Pancreas (tissue), 10 donors: Measurements from ENCODE around the gene SGCD. TPM values are rescaled to one million over a fixed set of nuclear protein-coding genes. Genes with fewer than 3 reads are reported as not detected.

Experiments used
- ATAC-seq, 4 donors: fragments of 200-7000 bp; cut with Tn5 transposase; one replicate each; pipeline versions ENCODE4 v1.8.0 to v1.9.1; 2020; ENCODE audit warnings: mild to moderate bottlenecking in 4 of 4, moderate library complexity in 4 of 4
- DNase-seq, 6 donors: peaks; one replicate each; pipeline ENCODE4 v3.0.0-alpha.2; 2020
- FAIRE-seq: peaks from 2 replicates; lab custom pipeline; 2012; peaks lifted over from hg19 to GRCh38; lab: Jason Lieb, UNC
- H3K27ac ChIP-seq, 4 donors: fragments of 200-600 bp; sonication (generic); 1 replicate in 3 of 4; 2 replicates in 1 of 4; pipeline versions ENCODE4 v1.5.0 to v1.8.0; 2020
- H3K27me3 ChIP-seq, 4 donors: fragments of 200-600 bp; one replicate each; pipeline ENCODE4 v1.8.0; 2021
- H3K36me3 ChIP-seq, 3 donors: fragments of 200-600 bp; sonication (generic) in 1 of 3; one replicate each; pipeline versions ENCODE4 v1.5.0 to v1.8.0; 2020 to 2021
- H3K4me1 ChIP-seq, 3 donors: fragments of 200-600 bp; one replicate each; pipeline ENCODE4 v1.8.0; 2021
- H3K4me3 ChIP-seq, 4 donors: fragments of 200-600 bp; sonication (generic) in 2 of 4; one replicate each; pipeline versions ENCODE4 v1.5.0 to v1.8.0; 2020 to 2021
- H3K9me3 ChIP-seq, 4 donors: fragments of 200-600 bp; one replicate each; pipeline ENCODE4 v1.8.0; 2021
- CTCF ChIP-seq, 4 donors: fragments of 200-600 bp; sonication (generic) in 3 of 4; IDR thresholded peaks; one replicate each; pipeline versions ENCODE4 v1.5.0 to v1.8.0; 2021; ENCODE audit warnings: antibody characterized with exemption in 4 of 4
- WGBS, 2 donors: extraction: QIAGEN DNeasy Blood & Tissue Kit; methylation state at CpG; one replicate each; pipeline ENCODE4 v1.1.7; 2013; 5-methylcytosine and 5-hydroxymethylcytosine counted together
- intact Hi-C, 3 donors: fragments of 100-400 bp; cut with DNase I; formaldehyde crosslinking; loops; one replicate each; pipeline versions ENCODE4 v1.11.1 to v1.14.2; 2022
- polyA plus RNA-seq, 2 donors: library from polyadenylated mRNA; stranded (reverse); fragments of 200-250 nt; gene quantifications; one replicate each; pipeline ENCODE4 v1.2.3, GENCODE V29; 2013
- total RNA-seq, 6 donors: library from RNA; stranded (reverse); fragmentation: NEBNext Ultra II Directional in 4 of 6; extraction: Animal tissue kit (Norgen Biotek cat#: 25700) in 4 of 6; gene quantifications; one replicate each; pipeline versions ENCODE4 v1.2.1 to v1.2.4, GENCODE V29; 2021 to 2023
- donor health status: healthy with polysubstance abuse.
- donor health status: DM: no; HTN: no; CAD: no; lungs with moderate emphysema.
- donor health status: DM: no; HTN: no; CAD: no.
- donor health status: control.
- donor health status: control.
- donor health status: Bipolar disorder and iron deficiency.
- donor health status: DM: yes; HTN: yes; CAD: no.
- donor health status: DM: no; HTN: no; CAD: no.
- donor health status: DM: no; HTN: no; CAD: no.
- donor health status: DM: yes; HTN: yes; CAD: no.

Gene SGCD
- total and polyA plus RNA-seq, 8 donors = 0.11 to 1.9 (median 0.35) TPM

GRCh38 chr5:156758011-156758791 lies 431.2 kb downstream of the SGCD start:
- intact Hi-C loops = no loop called here
- Histone ChIP-seq H3K27ac (no peak overlapping the region), H3K36me3 (no peaks in the 10 kb centered on the region), H3K27me3 (no peaks in the 10 kb centered on the region), H3K4me3 (no peak overlapping the region), H3K4me1 (no peaks in the 10 kb centered on the region), H3K9me3 (no peaks in the 10 kb centered on the region)
- no peak for TF ChIP-seq CTCF (IDR thresholded peaks at IDR 0.05)
- ATAC-seq (no peak), FAIRE-seq (no peak), DNase-seq (no peak)
- 69 to 87% methylated on average over 2 of the region's 2 CpGs for WGBS, 2 donors

GRCh38 chr5:156759156-156759555 lies 432.2 kb downstream of the SGCD start:
- FAIRE-seq = no peak
- intact Hi-C loops = no loop called here

GRCh38 chr5:156762771-156763170 lies 435.8 kb downstream of the SGCD start:
- H3K4me3 ChIP-seq = no peak overlapping the region
- H3K27me3 ChIP-seq = no peaks in the 10 kb centered on the region
- no peaks in the 10 kb centered on the region for H3K9me3 ChIP-seq
- ATAC-seq (no peak), FAIRE-seq (no peak), DNase-seq (no peak)
- H3K4me1 ChIP-seq = peaks cover 0 to 8% (median 0%) of the 10 kb centered on the region in 3 donors
- H3K36me3 ChIP-seq = no peaks in the 10 kb centered on the region
- intact Hi-C loops = no loop called here
- TF ChIP-seq CTCF (IDR thresholded peaks at IDR 0.05) = no peak
- no peak overlapping the region for H3K27ac ChIP-seq

More at GRCh38 chr5:156759156-156759555, 432.2 kb downstream of the SGCD start:
- H3K36me3 ChIP-seq = no peaks in the 10 kb centered on the region
- WGBS, 2 donors = 86 to 91% methylated on average over 11 of the region's 11 CpGs
- H3K27me3 ChIP-seq = no peaks in the 10 kb centered on the region
- ATAC-seq (no peak), DNase-seq (no peak)
- peaks cover 0 to 5% (median 0%) of the 10 kb centered on the region in 3 donors for H3K4me1 ChIP-seq
- H3K4me3 ChIP-seq = no peak overlapping the region
- no peak for TF ChIP-seq CTCF (IDR thresholded peaks at IDR 0.05)
- no peaks in the 10 kb centered on the region for H3K9me3 ChIP-seq
- H3K27ac ChIP-seq = no peak overlapping the region

- no peak for TF ChIP-seq CTCF (IDR thresholded peaks at IDR 0.05)
- H3K27me3 ChIP-seq = no peaks in the 10 kb centered on the region
- 27 to 30% methylated on average over 6 of the region's 6 CpGs for WGBS, 2 donors
- FAIRE-seq = no peak
- H3K27ac ChIP-seq = no peak overlapping the region
- no peak for DNase-seq
- no peaks in the 10 kb centered on the region for H3K9me3 ChIP-seq
- H3K4me3 ChIP-seq = no peak overlapping the region
- no peaks in the 10 kb centered on the region for H3K36me3 ChIP-seq
- intact Hi-C loops = no loop called here
- peaks cover 0 to 8% (median 0%) of the 10 kb centered on the region in 3 donors for H3K4me1 ChIP-seq
- no peak for ATAC-seq
Measured at GRCh38 chr5:156764176-156764971, 437.4 kb downstream of the SGCD start.
